ENCODE data around the gene ASCC3.
A peak's percentile ranks its signal among the peaks of the same experiment; 100 is the strongest.

The ASCC3 gene

DNA sequence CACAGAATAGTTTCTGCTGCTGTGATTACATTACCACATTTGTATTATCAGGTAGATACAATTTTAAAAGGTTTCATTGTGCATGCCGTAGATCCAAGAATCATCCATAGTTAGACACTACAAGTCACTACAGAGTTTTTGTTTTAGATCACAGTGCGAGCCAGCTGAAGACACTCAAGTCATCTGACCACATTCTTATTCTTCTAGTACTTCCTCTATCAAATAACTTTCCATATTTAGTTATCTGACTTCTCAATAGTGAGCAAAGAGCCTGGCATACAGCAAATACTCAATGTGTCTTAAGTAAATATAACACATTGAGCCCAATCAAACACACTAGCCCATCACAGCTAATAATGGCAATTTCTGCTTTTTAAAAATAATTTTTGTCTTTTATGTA is 195.4 kb downstream of the ASCC3 start:
- Histone ChIP-seq H3K4me2 (ENCODE audit: insufficient read depth, low read length) (no peak overlapping the region), H3K4me1 (ENCODE audit: insufficient read depth, low read length) (no peaks in the 10 kb centered on the region), H3K4me3 (ENCODE audit: low read depth in 1 of 2, low read length in 2 of 2) (no peak overlapping the region), H2AFZ (ENCODE audit: low read depth, low read length) (no peak overlapping the region), H3K27ac (ENCODE audit: low read length) (no peak overlapping the region), H3K36me3 (ENCODE audit: insufficient read depth, low read length) (no peaks in the 10 kb centered on the region), H3K9me3 (ENCODE audit: insufficient read depth, low read length, severe bottlenecking) (no peaks in the 10 kb centered on the region), H4K20me1 (ENCODE audit: insufficient read depth, low read length) (no peaks in the 10 kb centered on the region), H3K27me3 (ENCODE audit: insufficient read depth, low read length, poor library complexity) (no peaks in the 10 kb centered on the region), H3K9ac (ENCODE audit: low read depth, low read length) (no peak overlapping the region), H3K79me2 (ENCODE audit: insufficient read depth, low read length) (no peaks in the 10 kb centered on the region)
- DNase-seq (no peak), ATAC-seq (ENCODE audit: insufficient read depth, low read depth) (no peak)
- TF ChIP-seq, protein P1, sequence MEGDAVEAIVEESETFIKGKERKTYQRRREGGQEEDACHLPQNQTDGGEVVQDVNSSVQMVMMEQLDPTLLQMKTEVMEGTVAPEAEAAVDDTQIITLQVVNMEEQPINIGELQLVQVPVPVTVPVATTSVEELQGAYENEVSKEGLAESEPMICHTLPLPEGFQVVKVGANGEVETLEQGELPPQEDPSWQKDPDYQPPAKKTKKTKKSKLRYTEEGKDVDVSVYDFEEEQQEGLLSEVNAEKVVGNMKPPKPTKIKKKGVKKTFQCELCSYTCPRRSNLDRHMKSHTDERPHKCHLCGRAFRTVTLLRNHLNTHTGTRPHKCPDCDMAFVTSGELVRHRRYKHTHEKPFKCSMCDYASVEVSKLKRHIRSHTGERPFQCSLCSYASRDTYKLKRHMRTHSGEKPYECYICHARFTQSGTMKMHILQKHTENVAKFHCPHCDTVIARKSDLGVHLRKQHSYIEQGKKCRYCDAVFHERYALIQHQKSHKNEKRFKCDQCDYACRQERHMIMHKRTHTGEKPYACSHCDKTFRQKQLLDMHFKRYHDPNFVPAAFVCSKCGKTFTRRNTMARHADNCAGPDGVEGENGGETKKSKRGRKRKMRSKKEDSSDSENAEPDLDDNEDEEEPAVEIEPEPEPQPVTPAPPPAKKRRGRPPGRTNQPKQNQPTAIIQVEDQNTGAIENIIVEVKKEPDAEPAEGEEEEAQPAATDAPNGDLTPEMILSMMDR (IDR thresholded peaks at IDR 0.05; ENCODE audit: borderline replicate concordance, extremely low read depth, low read length, poor library complexity, severe bottlenecking): no peak
- no peak for TF ChIP-seq EZH2 (IDR thresholded peaks at IDR 0.05; ENCODE audit: borderline replicate concordance, low read depth, low read length, severe bottlenecking)

DNA sequence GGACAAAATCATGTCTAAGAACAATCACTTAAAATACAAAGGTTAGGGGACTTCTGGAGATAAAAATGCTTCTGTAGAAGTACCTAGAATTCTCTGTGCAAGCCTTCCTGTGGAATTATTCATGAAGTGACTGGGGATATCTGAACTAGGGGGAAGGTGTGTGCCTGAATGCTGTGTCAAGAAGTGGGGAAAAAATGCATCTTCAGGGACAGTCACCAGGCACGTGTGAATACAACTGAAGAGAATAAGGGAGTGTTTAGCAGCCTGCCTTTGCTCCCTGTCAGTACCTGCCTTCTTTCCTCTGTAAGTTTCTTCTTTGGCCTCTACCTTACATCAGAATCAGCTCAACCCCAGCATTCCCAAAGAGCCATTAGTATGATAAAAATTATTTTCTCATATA is 201.0 kb downstream of the ASCC3 start:
- no peak overlapping the region for H3K9ac ChIP-seq (ENCODE audit: low read depth, low read length)
- no peaks in the 10 kb centered on the region for H3K27me3 ChIP-seq (ENCODE audit: insufficient read depth, low read length, poor library complexity)
- H3K36me3 ChIP-seq (ENCODE audit: insufficient read depth, low read length): peaks cover 14% of the 10 kb centered on the region; the same call in 1 of the 2 replicates
- no peaks in the 10 kb centered on the region for H3K9me3 ChIP-seq (ENCODE audit: insufficient read depth, low read length, severe bottlenecking)
- no peak overlapping the region for H2AFZ ChIP-seq (ENCODE audit: low read depth, low read length)
- no peaks in the 10 kb centered on the region for H3K79me2 ChIP-seq (ENCODE audit: insufficient read depth, low read length)
- no peaks in the 10 kb centered on the region for H4K20me1 ChIP-seq (ENCODE audit: insufficient read depth, low read length)
- no peak for TF ChIP-seq EZH2 (IDR thresholded peaks at IDR 0.05; ENCODE audit: borderline replicate concordance, low read depth, low read length, severe bottlenecking)
- TF ChIP-seq, protein P1 (IDR thresholded peaks at IDR 0.05; ENCODE audit: borderline replicate concordance, extremely low read depth, low read length, poor library complexity, severe bottlenecking): no peak
- H3K4me1 ChIP-seq (ENCODE audit: insufficient read depth, low read length): no peaks in the 10 kb centered on the region
- no peak for ATAC-seq (ENCODE audit: insufficient read depth, low read depth)
- no peak overlapping the region for H3K4me3 ChIP-seq (ENCODE audit: low read depth in 1 of 2, low read length in 2 of 2)
- no peak overlapping the region for H3K4me2 ChIP-seq (ENCODE audit: insufficient read depth, low read length)
- no peak for DNase-seq
- no peak overlapping the region for H3K27ac ChIP-seq (ENCODE audit: low read length)

DNA sequence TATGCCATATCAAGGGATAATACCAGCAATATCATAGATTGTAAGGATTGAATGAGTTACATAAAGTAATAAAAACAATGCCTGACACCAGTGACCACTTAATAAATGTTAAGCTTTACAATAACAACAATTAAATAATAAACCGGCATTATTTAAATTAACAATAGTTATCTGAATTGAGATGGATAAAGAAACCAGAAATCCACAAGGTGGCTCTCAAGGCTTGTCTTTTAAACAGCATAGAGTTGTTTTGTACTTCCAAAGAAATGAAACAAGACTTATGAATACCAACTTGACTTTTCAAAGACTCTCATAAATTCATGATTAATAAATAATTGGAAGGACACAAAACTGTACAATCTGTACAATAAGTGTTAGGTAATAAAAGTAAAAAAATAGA is 203.1 kb downstream of the ASCC3 start:
- H3K36me3 ChIP-seq (ENCODE audit: insufficient read depth, low read length): peaks cover 15% of the 10 kb centered on the region; the same call in 1 of the 2 replicates
- no peaks in the 10 kb centered on the region for H4K20me1 ChIP-seq (ENCODE audit: insufficient read depth, low read length)
- no peaks in the 10 kb centered on the region for H3K4me1 ChIP-seq (ENCODE audit: insufficient read depth, low read length)
- H3K27ac ChIP-seq (ENCODE audit: low read length): no peak overlapping the region
- no peaks in the 10 kb centered on the region for H3K9me3 ChIP-seq (ENCODE audit: insufficient read depth, low read length, severe bottlenecking)
- H2AFZ ChIP-seq (ENCODE audit: low read depth, low read length): no peak overlapping the region
- no peak overlapping the region for H3K4me3 ChIP-seq (ENCODE audit: low read depth in 1 of 2, low read length in 2 of 2)
- no peak overlapping the region for H3K9ac ChIP-seq (ENCODE audit: low read depth, low read length)
- no peaks in the 10 kb centered on the region for H3K79me2 ChIP-seq (ENCODE audit: insufficient read depth, low read length)
- ATAC-seq (ENCODE audit: insufficient read depth, low read depth) (no peak), DNase-seq (no peak)
- TF ChIP-seq, protein P1 (IDR thresholded peaks at IDR 0.05; ENCODE audit: borderline replicate concordance, extremely low read depth, low read length, poor library complexity, severe bottlenecking): peak; percentile 40
- no peak for TF ChIP-seq EZH2 (IDR thresholded peaks at IDR 0.05; ENCODE audit: borderline replicate concordance, low read depth, low read length, severe bottlenecking)
- no peak overlapping the region for H3K4me2 ChIP-seq (ENCODE audit: insufficient read depth, low read length)
- no peaks in the 10 kb centered on the region for H3K27me3 ChIP-seq (ENCODE audit: insufficient read depth, low read length, poor library complexity)

DNA sequence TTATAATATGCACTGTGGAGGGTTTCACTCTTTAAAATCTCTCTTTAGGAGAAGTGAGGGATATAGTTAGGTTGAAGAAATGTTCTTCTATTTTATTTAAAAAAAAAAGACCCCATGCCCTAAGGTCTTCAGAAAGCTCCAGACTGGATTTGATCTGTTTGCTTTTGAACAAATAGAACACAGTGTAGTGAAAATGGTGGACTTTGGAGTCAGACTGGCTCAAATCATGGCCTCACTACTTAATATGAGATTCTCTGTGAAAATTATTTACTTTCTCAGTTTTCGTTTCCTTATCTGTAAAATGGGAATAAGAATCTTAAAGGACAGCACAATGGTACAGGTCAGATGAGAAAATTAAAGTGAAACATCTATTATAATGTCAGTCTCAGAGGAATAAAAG is 203.9 kb downstream of the ASCC3 start:
- DNase-seq (no peak), ATAC-seq (ENCODE audit: insufficient read depth, low read depth) (no peak)

More for the DNA sequence above, 203.9 kb downstream of the ASCC3 start:
- H4K20me1 ChIP-seq (ENCODE audit: insufficient read depth, low read length): no peaks in the 10 kb centered on the region
- H3K9me3 ChIP-seq (ENCODE audit: insufficient read depth, low read length, severe bottlenecking): no peaks in the 10 kb centered on the region
- H3K36me3 ChIP-seq (ENCODE audit: insufficient read depth, low read length): peaks cover 15% of the 10 kb centered on the region; the same call in 1 of the 2 replicates
- H3K27me3 ChIP-seq (ENCODE audit: insufficient read depth, low read length, poor library complexity): no peaks in the 10 kb centered on the region
- no peaks in the 10 kb centered on the region for H3K4me1 ChIP-seq (ENCODE audit: insufficient read depth, low read length)
- no peak overlapping the region for H3K4me2 ChIP-seq (ENCODE audit: insufficient read depth, low read length)
- no peak overlapping the region for H3K27ac ChIP-seq (ENCODE audit: low read length)
- no peak overlapping the region for H3K4me3 ChIP-seq (ENCODE audit: low read depth in 1 of 2, low read length in 2 of 2)
- no peak overlapping the region for H2AFZ ChIP-seq (ENCODE audit: low read depth, low read length)
- no peak overlapping the region for H3K9ac ChIP-seq (ENCODE audit: low read depth, low read length)
- no peak for TF ChIP-seq EZH2 (IDR thresholded peaks at IDR 0.05; ENCODE audit: borderline replicate concordance, low read depth, low read length, severe bottlenecking)
- TF ChIP-seq, protein P1 (IDR thresholded peaks at IDR 0.05; ENCODE audit: borderline replicate concordance, extremely low read depth, low read length, poor library complexity, severe bottlenecking): no peak
- H3K79me2 ChIP-seq (ENCODE audit: insufficient read depth, low read length): no peaks in the 10 kb centered on the region
